Mucosa of stomach (tissue), 1 donor: Measurements from ENCODE around the gene ORC5.

Experiments used
- H3K27me3 ChIP-seq: one replicate; pipeline ENCODE4 v1.7.0; 2013; ENCODE audit warnings: mild to moderate bottlenecking, low read length; ENCODE audit not compliant: control insufficient read depth, insufficient read depth
- H3K36me3 ChIP-seq: one replicate; pipeline ENCODE4 v1.7.0; 2013; ENCODE audit warnings: low read length; ENCODE audit not compliant: control insufficient read depth, insufficient read depth
- H3K4me1 ChIP-seq: one replicate; pipeline ENCODE4 v1.7.0; 2013; ENCODE audit warnings: mild to moderate bottlenecking, low read length; ENCODE audit not compliant: control insufficient read depth, insufficient read depth
- H3K4me3 ChIP-seq: one replicate; pipeline ENCODE4 v1.7.0; 2013; ENCODE audit warnings: low read length
- H3K9ac ChIP-seq: one replicate; pipeline ENCODE4 v1.7.0; 2013; ENCODE audit warnings: mild to moderate bottlenecking, low read length, moderate library complexity
- H3K9me3 ChIP-seq: one replicate; pipeline ENCODE4 v1.7.0; 2013; ENCODE audit warnings: mild to moderate bottlenecking, low read length, moderate library complexity; ENCODE audit not compliant: control insufficient read depth
- donor health status: Pancreatic carcinoma.

Gene ORC5

DNA sequence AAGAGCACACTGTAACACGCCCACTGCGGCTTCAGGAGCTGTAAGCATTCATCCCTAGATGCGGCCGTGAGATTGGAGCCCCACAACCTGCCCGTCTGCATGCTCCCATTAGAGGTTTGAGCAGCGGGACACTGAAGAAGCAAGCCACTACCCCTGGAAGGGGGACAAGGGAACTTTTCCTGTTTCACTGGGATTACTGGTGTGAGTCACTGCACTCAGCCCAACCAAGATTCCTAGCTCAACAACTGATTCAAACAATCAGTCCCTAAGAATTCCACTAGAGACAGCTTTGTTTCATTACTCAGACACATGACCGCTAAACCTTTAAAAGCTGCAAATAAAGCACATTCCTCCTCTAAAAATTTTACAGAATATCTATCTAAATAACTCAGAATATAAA lies 69.8 kb downstream of the ORC5 start:
- Histone ChIP-seq H3K36me3 (no peaks in the 10 kb centered on the region), H3K27me3 (no peaks in the 10 kb centered on the region), H3K9ac (no peak overlapping the region), H3K4me3 (no peak overlapping the region), H3K4me1 (no peaks in the 10 kb centered on the region), H3K9me3 (no peaks in the 10 kb centered on the region)

DNA sequence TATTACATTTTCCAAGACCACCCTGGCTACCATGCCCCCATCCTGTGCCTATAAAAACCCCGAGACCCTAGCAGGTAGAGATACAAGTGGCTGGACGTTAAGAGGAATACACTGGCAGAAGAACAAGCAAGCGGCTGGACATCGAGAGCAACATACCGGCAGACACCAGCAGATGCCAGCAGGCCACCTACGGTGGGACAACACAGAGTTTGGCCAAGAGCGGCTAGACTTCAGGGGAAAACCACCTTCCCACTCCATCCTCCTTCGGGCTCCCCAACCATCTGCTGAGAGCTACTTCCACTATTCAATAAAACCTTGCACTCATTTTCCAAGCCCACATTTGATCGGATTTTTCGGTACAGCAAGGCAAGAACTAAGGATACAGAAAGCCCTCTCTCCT lies 70.3 kb downstream of the ORC5 start:
- Histone ChIP-seq H3K36me3 (no peaks in the 10 kb centered on the region), H3K4me3 (no peak overlapping the region)

DNA sequence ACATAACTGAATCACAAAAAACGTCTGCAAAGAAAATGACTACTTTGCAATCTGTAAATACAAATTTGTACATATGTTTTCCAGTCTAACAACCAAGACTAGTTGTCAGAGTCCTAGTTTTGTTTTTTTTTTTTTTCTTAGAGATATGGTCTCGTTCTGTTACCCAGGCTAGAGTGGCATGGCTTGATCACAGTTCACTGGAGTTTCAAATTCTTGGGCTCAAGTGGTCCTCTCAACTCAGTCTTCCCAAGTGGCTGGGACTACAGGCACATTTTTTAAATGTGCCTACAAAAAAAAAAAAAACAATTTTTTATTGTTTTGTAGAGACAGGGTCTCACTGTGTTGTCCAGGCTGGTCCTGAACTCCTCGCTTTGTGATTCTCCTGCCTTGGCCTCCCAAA lies 70.8 kb downstream of the ORC5 start:
- H3K9ac ChIP-seq, result no peak overlapping the region
- no peaks in the 10 kb centered on the region for H3K4me1 ChIP-seq
- H3K27me3 ChIP-seq, result no peaks in the 10 kb centered on the region
- no peaks in the 10 kb centered on the region for H3K36me3 ChIP-seq
- H3K9me3 ChIP-seq, result no peaks in the 10 kb centered on the region
- no peak overlapping the region for H3K4me3 ChIP-seq

More for the DNA sequence above, 70.3 kb downstream of the ORC5 start:
- Histone ChIP-seq H3K4me1 (no peaks in the 10 kb centered on the region), H3K27me3 (no peaks in the 10 kb centered on the region), H3K9ac (no peak overlapping the region), H3K9me3 (no peaks in the 10 kb centered on the region)

DNA sequence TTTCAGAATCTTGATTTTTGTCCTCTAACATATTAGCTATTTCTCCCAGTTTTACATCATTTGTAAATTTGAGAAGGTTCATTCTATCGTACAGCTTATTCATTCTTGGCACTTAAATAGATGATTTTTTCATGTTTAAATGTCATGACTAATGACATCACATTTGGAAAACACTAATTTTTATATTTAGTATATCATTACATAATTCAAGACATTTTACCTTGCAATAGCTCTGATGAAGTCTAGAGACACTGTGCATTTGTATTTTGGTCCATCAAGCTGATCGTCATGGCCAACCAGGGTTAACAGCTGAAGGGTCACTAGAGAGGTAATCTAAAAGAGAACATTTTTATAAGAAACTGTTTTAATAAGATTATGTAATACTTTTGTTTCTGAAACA lies 71.3 kb downstream of the ORC5 start:
- no peaks in the 10 kb centered on the region for H3K9me3 ChIP-seq
- no peaks in the 10 kb centered on the region for H3K36me3 ChIP-seq
- no peaks in the 10 kb centered on the region for H3K4me1 ChIP-seq
- no peak overlapping the region for H3K9ac ChIP-seq
- H3K27me3 ChIP-seq, result no peaks in the 10 kb centered on the region
- no peak overlapping the region for H3K4me3 ChIP-seq

DNA sequence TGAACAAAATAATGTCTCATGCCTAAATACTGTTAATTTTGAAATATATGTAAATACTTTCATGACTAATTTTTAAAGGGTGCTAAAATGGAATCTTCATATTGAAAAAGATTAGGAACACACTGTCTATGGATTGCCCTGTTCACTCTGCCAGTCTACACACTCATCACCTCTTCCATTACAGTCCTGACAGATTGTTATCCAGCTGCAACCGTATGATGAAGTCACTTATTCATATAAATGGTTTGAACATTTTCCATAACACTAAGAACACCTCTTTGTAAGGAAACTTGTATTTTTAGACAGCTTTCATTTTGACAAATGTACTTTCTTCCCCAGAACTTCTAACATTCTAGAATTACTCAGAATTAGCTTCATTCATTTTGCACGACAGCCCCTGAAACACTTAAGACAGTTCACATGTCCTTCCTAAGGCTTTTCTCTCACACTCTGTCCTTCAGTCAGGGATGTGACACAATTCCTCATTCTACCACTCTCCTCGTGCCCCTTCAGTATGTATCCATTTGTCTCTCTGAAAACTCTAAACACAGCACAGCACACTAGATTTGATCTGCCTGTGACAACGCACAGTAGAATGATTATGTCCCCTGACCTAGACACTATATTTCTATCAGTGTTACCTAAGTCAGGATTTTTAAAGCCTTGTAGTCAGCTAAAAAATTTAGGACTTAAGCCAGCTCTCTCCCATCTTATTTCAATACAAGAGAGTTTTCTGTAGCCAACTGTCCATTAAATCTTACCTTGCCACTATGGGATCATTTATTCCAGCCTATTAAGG lies 71.9 kb downstream of the ORC5 start:
- H3K27me3 ChIP-seq, result no peaks in the 10 kb centered on the region
- no peak overlapping the region for H3K9ac ChIP-seq
- H3K36me3 ChIP-seq, result no peaks in the 10 kb centered on the region
- no peaks in the 10 kb centered on the region for H3K9me3 ChIP-seq
- H3K4me3 ChIP-seq, result no peak overlapping the region
- no peaks in the 10 kb centered on the region for H3K4me1 ChIP-seq

DNA sequence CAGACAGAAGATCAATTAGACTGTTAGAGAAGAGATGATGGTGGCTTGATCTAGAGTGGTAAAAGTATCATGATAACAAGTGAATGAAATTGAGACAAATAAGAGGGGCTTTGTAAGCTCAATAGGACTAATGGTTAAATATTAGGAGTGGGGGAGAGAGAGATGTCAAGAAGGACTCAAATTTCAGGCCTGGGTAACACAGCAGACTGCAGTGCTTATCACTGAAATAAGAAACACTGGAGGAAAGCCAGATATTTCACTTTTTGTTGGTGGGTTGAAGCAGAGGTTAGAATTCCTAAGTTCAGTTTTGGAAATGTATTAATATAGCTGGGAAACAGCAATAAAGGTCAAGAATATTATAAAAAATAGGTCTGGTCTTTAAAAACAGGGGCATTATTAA lies 74.6 kb downstream of the ORC5 start:
- Histone ChIP-seq H3K27me3 (no peaks in the 10 kb centered on the region), H3K36me3 (no peaks in the 10 kb centered on the region), H3K4me1 (no peaks in the 10 kb centered on the region), H3K9me3 (no peaks in the 10 kb centered on the region), H3K9ac (no peak overlapping the region), H3K4me3 (no peak overlapping the region)

DNA sequence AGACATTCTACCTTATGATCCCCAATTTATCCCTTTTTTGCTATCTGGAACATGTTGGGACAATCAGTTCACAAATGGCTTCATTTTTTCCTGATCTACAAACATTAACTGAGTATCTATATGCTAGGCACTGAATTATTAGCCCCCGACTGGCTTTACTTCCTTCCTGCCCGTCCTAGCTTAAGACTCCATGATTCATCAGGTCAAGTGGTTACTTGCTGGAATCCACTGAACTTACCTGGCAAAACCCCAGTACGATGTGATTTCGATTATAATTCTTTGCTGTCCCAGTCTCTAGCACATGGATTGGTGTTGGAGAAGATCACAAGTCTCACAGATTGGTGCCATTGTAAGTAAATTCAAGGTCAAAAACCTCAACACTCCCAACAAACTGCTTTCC lies 77.1 kb downstream of the ORC5 start:
- H3K9ac ChIP-seq, result no peak overlapping the region
- no peaks in the 10 kb centered on the region for H3K36me3 ChIP-seq
- H3K27me3 ChIP-seq, result no peaks in the 10 kb centered on the region
- no peaks in the 10 kb centered on the region for H3K4me1 ChIP-seq
- no peak overlapping the region for H3K4me3 ChIP-seq
- no peaks in the 10 kb centered on the region for H3K9me3 ChIP-seq

DNA sequence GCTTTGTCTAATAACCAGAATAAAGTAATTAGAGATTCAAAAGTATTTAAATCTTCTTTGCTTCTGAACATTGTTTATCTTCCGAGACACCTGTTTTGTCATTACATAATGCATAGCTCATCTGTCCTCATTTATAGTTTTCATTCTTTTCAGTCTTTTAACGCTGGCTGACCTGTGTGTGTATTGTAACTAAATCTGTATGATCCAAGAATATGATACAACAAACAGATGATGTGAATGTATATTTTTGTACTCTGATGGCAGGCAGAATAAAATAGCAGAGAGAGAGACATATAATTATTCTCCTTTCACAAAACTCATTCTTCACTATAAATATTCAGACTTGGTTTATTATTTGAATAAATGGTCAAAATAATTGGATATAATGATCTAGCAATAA lies 80.6 kb downstream of the ORC5 start:
- H3K4me1 ChIP-seq, result no peaks in the 10 kb centered on the region
- H3K9me3 ChIP-seq, result no peaks in the 10 kb centered on the region
- no peaks in the 10 kb centered on the region for H3K36me3 ChIP-seq
- H3K4me3 ChIP-seq, result no peak overlapping the region
- H3K27me3 ChIP-seq, result no peaks in the 10 kb centered on the region
- no peak overlapping the region for H3K9ac ChIP-seq

DNA sequence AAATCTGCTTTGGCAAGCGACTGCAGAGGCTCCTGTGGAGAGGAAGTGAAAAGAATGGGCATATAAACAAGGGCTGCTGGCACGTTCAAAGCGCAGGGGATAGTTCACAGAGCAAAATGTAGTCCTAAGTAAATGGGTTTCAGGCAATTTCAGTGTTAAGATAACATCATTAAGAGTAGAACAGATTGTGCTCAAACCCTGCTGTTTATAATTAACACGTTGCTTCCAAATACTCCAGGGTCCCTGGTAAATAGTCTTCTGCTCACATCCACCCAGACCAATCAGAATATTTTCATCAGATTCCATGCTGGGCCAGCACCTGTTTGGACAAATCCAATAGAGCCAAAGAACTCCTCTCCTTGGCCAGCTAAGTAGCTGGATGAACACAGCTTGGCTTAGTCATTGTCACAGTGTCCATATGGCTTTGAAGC lies 81.4 kb downstream of the ORC5 start:
- Histone ChIP-seq H3K27me3 (no peaks in the 10 kb centered on the region), H3K36me3 (no peaks in the 10 kb centered on the region), H3K4me3 (no peak overlapping the region), H3K9ac (no peak overlapping the region), H3K4me1 (no peaks in the 10 kb centered on the region), H3K9me3 (no peaks in the 10 kb centered on the region)

DNA sequence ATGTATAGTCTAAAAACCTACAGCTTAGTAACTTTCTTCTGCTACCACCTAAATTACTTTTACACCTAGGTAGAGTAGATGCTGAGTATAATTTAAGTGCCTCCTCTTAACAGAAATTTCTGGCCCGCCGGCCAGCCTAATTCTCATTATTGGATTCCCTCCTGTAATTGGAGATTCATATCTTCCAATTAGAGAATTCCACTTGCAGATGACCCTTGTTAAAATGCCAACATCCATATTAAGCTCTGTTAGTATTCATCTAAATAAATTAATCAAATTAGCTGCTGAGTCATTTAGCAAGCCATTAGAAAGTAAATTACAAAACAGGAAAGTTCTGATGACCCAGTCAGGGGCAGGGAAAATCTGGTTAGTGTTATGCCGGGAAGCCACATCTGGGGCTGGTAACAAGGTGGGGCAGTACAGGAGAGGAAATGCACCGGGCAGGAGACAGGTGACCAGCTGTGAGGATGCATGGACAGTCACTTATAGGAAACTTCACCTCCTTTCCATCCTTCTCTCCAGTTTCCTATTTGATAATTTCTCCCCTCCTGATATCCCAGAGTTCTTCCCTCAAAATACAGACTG lies 82.8 kb downstream of the ORC5 start:
- no peaks in the 10 kb centered on the region for H3K36me3 ChIP-seq
- H3K9me3 ChIP-seq, result no peaks in the 10 kb centered on the region

DNA sequence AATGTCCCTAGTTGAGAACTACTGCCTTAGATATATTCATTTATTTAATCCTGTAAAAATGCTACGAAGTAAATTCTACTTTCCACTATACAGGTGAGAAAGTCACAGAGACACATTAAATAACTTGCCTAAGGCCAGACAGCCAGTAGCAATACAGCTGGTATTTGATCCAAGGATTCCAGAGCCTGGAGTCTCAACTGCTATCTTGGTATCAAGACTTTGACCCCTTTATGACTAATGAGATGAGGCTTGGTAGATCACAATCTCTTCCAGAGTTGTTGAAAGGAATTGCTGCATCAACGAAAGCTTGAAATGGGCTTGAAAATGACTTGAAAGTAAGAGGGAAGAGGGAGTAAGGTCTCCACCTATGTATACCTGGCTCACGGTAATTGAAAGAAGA lies 83.3 kb downstream of the ORC5 start:
- no peaks in the 10 kb centered on the region for H3K36me3 ChIP-seq
- no peak overlapping the region for H3K9ac ChIP-seq
- no peaks in the 10 kb centered on the region for H3K27me3 ChIP-seq
- no peaks in the 10 kb centered on the region for H3K4me1 ChIP-seq
- no peak overlapping the region for H3K4me3 ChIP-seq
- H3K9me3 ChIP-seq, result no peaks in the 10 kb centered on the region

More for the DNA sequence above, 82.8 kb downstream of the ORC5 start:
- Histone ChIP-seq H3K27me3 (no peaks in the 10 kb centered on the region), H3K4me3 (no peak overlapping the region), H3K9ac (no peak overlapping the region), H3K4me1 (no peaks in the 10 kb centered on the region)

DNA sequence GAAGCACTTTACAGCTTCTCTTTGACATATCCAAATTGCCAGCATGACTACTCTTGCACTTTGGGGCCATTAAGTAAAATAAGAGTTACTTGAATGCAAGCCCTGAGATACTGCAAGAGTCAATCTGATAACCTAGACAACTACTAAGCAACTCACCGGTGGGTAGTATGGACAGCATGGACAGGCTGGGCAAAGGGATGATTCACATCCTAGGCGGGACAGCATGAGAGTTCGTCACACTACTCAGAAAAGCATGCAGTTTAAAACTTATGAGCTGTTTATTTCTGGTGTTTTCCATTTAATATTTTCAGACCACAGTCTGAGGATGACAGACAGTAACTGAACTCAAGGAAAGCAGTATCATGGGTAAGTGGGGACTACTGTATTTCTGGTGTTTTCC lies 84.0 kb downstream of the ORC5 start:
- Histone ChIP-seq H3K4me3 (no peak overlapping the region), H3K36me3 (no peaks in the 10 kb centered on the region), H3K9me3 (no peaks in the 10 kb centered on the region), H3K27me3 (no peaks in the 10 kb centered on the region), H3K9ac (no peak overlapping the region), H3K4me1 (no peaks in the 10 kb centered on the region)
